Vagina (tissue), 2 donors: ENCODE results near the gene UPP2. TPM values are rescaled to one million over a fixed set of nuclear protein-coding genes. Genes with fewer than 3 reads are reported as not detected.

Experiments
- DNase-seq, 2 donors: peaks; one replicate each; pipeline ENCODE4 v3.0.0-alpha.2; 2017; ENCODE audit errors: extremely low spot score in 2 of 2
- H3K27ac ChIP-seq: fragments of 200-600 bp; sonication (generic); one replicate; pipeline ENCODE4 v1.5.1; 2019
- H3K27me3 ChIP-seq: fragments of 200-600 bp; sonication (generic); one replicate; pipeline ENCODE4 v1.5.1; 2019
- H3K36me3 ChIP-seq, 2 donors: fragments of 200-600 bp; sonication (generic); one replicate each; pipeline ENCODE4 v1.5.1; 2017 to 2019
- H3K4me1 ChIP-seq: fragments of 200-600 bp; sonication (generic); one replicate; pipeline ENCODE4 v1.5.1; 2019
- H3K4me3 ChIP-seq, 2 donors: fragments of 200-600 bp; sonication (generic); 1 replicate in 1 of 2; 2 replicates in 1 of 2; pipeline ENCODE4 v1.5.1; 2016 to 2019
- H3K9me3 ChIP-seq: fragments of 200-600 bp; sonication (generic); one replicate; pipeline ENCODE4 v1.5.1; 2019
- CTCF ChIP-seq, 3 experiments: fragments of 450-650 bp in 2 of 3; fragments of 200-600 bp in 1 of 3; sonication (generic) in 1 of 3; IDR thresholded peaks; one replicate each; pipeline ENCODE4 v1.5.1; 2017 to 2019; ENCODE audit warnings: antibody characterized with exemption in 3 of 3, mild to moderate bottlenecking in 2 of 3, moderate library complexity in 2 of 3
- POLR2A ChIP-seq, 2 donors: fragments of 450-650 bp; IDR thresholded peaks; one replicate each; pipeline ENCODE4 v1.6.1; 2017; ENCODE audit warnings: antibody characterized with exemption in 2 of 2, mild to moderate bottlenecking in 2 of 2, moderate library complexity in 2 of 2
- POLR2AphosphoS5 ChIP-seq, 2 donors: sonication (generic); formaldehyde crosslinking; IDR thresholded peaks; one replicate each; pipeline ENCODE4 v1.9.0; 2017; ENCODE audit warnings: antibody characterized with exemption in 2 of 2, mild to moderate bottlenecking in 2 of 2, low read depth in 1 of 2; ENCODE audit not compliant: insufficient read depth in 1 of 2
- intact Hi-C: fragments of 100-400 bp; cut with DNase I; formaldehyde crosslinking; loops from one replicate; pipeline ENCODE4 v1.15.1; 2023
- total RNA-seq: library from RNA; depleted of rRNA; stranded (reverse); fragments of >200 nt; gene quantifications from one replicate; pipeline ENCODE4 v1.2.3, GENCODE V29; 2016

Gene UPP2
- total RNA-seq, 1 donor from 2014 or later = not detected

- intact Hi-C loops = no loop called here
- no peaks in the 10 kb centered on the region for H3K9me3 ChIP-seq
- H3K4me3 ChIP-seq = no peak overlapping the region
- no peaks in the 10 kb centered on the region for H3K27me3 ChIP-seq
- H3K36me3 ChIP-seq = no peaks in the 10 kb centered on the region
- no peak for DNase-seq
- no peaks in the 10 kb centered on the region for H3K4me1 ChIP-seq
- H3K27ac ChIP-seq = no peak overlapping the region
- TF ChIP-seq POLR2A (IDR thresholded peaks at IDR 0.05) (no peak), CTCF (IDR thresholded peaks at IDR 0.05) (no peak), POLR2AphosphoS5 (IDR thresholded peaks at IDR 0.05; ENCODE audit: insufficient read depth in 1 of 2, low read depth in 1 of 2) (no peak)
Measured at GRCh38 chr2:158120664-158121641, 19.3 kb downstream of the UPP2 start.

GRCh38 chr2:158124896-158125295, 23.2 kb downstream of the UPP2 start:
- Histone ChIP-seq H3K4me3 (no peak overlapping the region), H3K27me3 (no peaks in the 10 kb centered on the region), H3K36me3 (no peaks in the 10 kb centered on the region), H3K9me3 (no peaks in the 10 kb centered on the region), H3K27ac (no peak overlapping the region), H3K4me1 (no peaks in the 10 kb centered on the region)
- intact Hi-C loops = no loop called here
- TF ChIP-seq POLR2AphosphoS5 (IDR thresholded peaks at IDR 0.05; ENCODE audit: insufficient read depth in 1 of 2, low read depth in 1 of 2) = no peak
- TF ChIP-seq POLR2A (IDR thresholded peaks at IDR 0.05) = no peak
- TF ChIP-seq CTCF (IDR thresholded peaks at IDR 0.05) = no peak
- DNase-seq = no peak

DNA sequence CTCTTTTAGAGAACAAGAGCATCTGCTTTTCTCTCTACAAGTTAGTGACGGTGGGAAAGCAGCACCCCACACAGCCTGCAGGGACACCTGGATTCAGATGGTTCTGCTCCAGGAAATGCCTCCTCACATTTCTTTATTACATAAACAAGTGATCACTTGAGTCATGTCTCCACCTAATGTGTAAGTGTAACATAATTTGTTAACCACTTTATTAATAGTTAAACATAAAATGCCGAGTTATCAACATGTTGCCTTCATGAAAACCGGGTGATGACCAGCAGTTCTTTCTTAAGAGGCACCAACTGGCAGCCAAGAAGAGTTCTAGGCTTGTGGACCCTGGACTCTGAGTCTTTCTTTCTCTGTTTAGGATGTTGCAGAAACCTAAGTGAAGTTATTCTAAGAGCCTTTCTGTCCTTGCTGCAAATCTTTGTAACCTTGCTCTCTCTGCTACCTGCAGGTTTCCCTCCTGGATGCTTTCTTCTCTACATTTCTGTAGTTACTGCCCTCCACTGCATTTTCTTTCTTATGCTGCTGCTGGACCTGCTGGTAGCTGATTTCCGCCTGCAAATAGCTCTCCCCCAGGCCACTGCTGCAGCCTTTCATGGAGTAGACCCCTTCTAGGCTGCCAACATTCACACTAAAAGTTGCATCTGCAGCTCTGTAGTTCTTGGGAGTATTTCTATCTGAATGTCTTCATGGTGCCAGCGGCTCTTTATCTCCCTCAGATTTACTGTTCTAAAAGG, 24.3 kb downstream of the UPP2 start:
- Histone ChIP-seq H3K9me3 (no peaks in the 10 kb centered on the region), H3K36me3 (no peaks in the 10 kb centered on the region), H3K27me3 (no peaks in the 10 kb centered on the region), H3K4me1 (no peaks in the 10 kb centered on the region), H3K27ac (no peak overlapping the region), H3K4me3 (no peak overlapping the region)
- intact Hi-C loops = no loop called here
- TF ChIP-seq POLR2A (IDR thresholded peaks at IDR 0.05) = no peak
- DNase-seq = no peak

GRCh38 chr2:158127380-158127804, 25.7 kb downstream of the UPP2 start:
- Histone ChIP-seq H3K4me1 (peaks cover 10% of the 10 kb centered on the region), H3K27ac (no peak overlapping the region), H3K27me3 (no peaks in the 10 kb centered on the region), H3K36me3 (no peaks in the 10 kb centered on the region), H3K4me3 (no peak overlapping the region), H3K9me3 (no peaks in the 10 kb centered on the region)
- no peak for TF ChIP-seq POLR2A (IDR thresholded peaks at IDR 0.05)
- TF ChIP-seq CTCF (IDR thresholded peaks at IDR 0.05) = no peak
- TF ChIP-seq POLR2AphosphoS5 (IDR thresholded peaks at IDR 0.05; ENCODE audit: insufficient read depth in 1 of 2, low read depth in 1 of 2) = no peak
- intact Hi-C loops = no loop called here
- DNase-seq = no peak

GRCh38 chr2:158128168-158128973, 26.7 kb downstream of the UPP2 start:
- Histone ChIP-seq H3K4me3 (no peak overlapping the region), H3K9me3 (no peaks in the 10 kb centered on the region), H3K27ac (no peak overlapping the region), H3K36me3 (no peaks in the 10 kb centered on the region), H3K27me3 (no peaks in the 10 kb centered on the region), H3K4me1 (peaks cover 10% of the 10 kb centered on the region)
- no peak for DNase-seq
- no peak for TF ChIP-seq POLR2AphosphoS5 (IDR thresholded peaks at IDR 0.05; ENCODE audit: insufficient read depth in 1 of 2, low read depth in 1 of 2)
- no peak for TF ChIP-seq POLR2A (IDR thresholded peaks at IDR 0.05)
- TF ChIP-seq CTCF (IDR thresholded peaks at IDR 0.05) = no peak
- intact Hi-C loops = no loop called here
